A549 (cell line): Measurements from ENCODE around the gene PAPLN. TPM values are rescaled to one million over a fixed set of nuclear protein-coding genes. Genes with fewer than 3 reads are reported as not detected.

Experiments used
- ATAC-seq, 2 experiments: fragments of 200-7000 bp in 1 of 2; fragments of >200 bp in 1 of 2; cut with Nextera tagmentation in 1 of 2; cut with Tn5 transposase in 1 of 2; 3 replicates each; pipeline versions ENCODE4 v1.8.0 to v1.9.1; 2018 to 2020; ENCODE audit warnings: mild to moderate bottlenecking in 1 of 2, moderate library complexity in 1 of 2
- CTCF ChIA-PET: fragments of 300-600 bp; sonication (Branson Sonifier 250); formaldehyde crosslinking; extraction: SDS; loops from one replicate; lab custom pipeline; 2021; ENCODE audit warnings: antibody characterized with exemption, inconsistent platforms; lab: Yijun Ruan, JAX
- POLR2A ChIA-PET: fragments of 350-600 bp; formaldehyde crosslinking; extraction: SDS; loops from one replicate; lab custom pipeline; 2021; ENCODE audit warnings: antibody characterized with exemption, inconsistent platforms; lab: Yijun Ruan, JAX
- DNase-seq, 2 experiments: peaks; one replicate each; pipeline versions ENCODE4 v3.0.0 to v3.0.0-alpha.2; 2011 to 2016; ENCODE audit warnings: low read depth in 1 of 2, low spot score in 1 of 2
- FAIRE-seq: peaks from 2 replicates; lab custom pipeline; 2011; peaks lifted over from hg19 to GRCh38; lab: Jason Lieb, UNC
- H3K27ac ChIP-seq, 2 experiments: fragments of >200 bp; sonication (Bioruptor Twin); formaldehyde crosslinking; 3 replicates each; pipeline ENCODE4 v1.5.1; 2016 to 2017
- H3K4me1 ChIP-seq: fragments of >200 bp; sonication (Bioruptor Twin); formaldehyde crosslinking; 3 replicates; pipeline ENCODE4 v1.6.1; 2016
- H3K4me2 ChIP-seq: fragments of >200 bp; sonication (Bioruptor Twin); formaldehyde crosslinking; 3 replicates; pipeline ENCODE4 v1.6.1; 2016
- H3K4me3 ChIP-seq: fragments of >200 bp; sonication (Bioruptor Twin); formaldehyde crosslinking; 3 replicates; pipeline ENCODE4 v1.5.1; 2016
- H3K9me3 ChIP-seq: fragments of >200 bp; sonication (Bioruptor Twin); formaldehyde crosslinking; 3 replicates; pipeline ENCODE4 v1.6.1; 2016
- BHLHE40 ChIP-seq: IDR thresholded peaks from 2 replicates; pipeline ENCODE4 v1.6.1; 2012; ENCODE audit warnings: low read depth, low read length, inconsistent platforms
- CBX2 ChIP-seq: fragments of 200-600 bp; sonication (generic); IDR thresholded peaks from 2 replicates; pipeline ENCODE4 v1.6.1; 2016; ENCODE audit warnings: low read depth, mild to moderate bottlenecking, borderline replicate concordance
- EP300 ChIP-seq, 2 experiments: fragments of >200 bp; sonication (Bioruptor Twin); formaldehyde crosslinking; IDR thresholded peaks; 2 replicates in 1 of 2; 3 replicates in 1 of 2; pipeline ENCODE4 v1.6.1; 2016 to 2017
- ESRRA ChIP-seq: fragments of 150-350 bp; IDR thresholded peaks from 2 replicates; pipeline ENCODE4 v1.6.1; 2014; ENCODE audit warnings: mild to moderate bottlenecking, low read length, borderline replicate concordance
- FOSB ChIP-seq: fragments of 250-450 bp; sonication (Bioruptor Pico); IDR thresholded peaks from 2 replicates; pipeline ENCODE4 v1.5.0; 2020; ENCODE audit warnings: mild to moderate bottlenecking, moderate library complexity
- FOSL2 ChIP-seq, 2 experiments: fragments of 450-650 bp in 1 of 2; fragments of >200 bp in 1 of 2; sonication (Bioruptor Twin) in 1 of 2; formaldehyde crosslinking; IDR thresholded peaks; 2 replicates each; pipeline versions ENCODE4 v1.5.0 to v1.6.1; 2016 to 2020; ENCODE audit warnings: mild to moderate bottlenecking in 1 of 2, moderate library complexity in 1 of 2
- FOXS1 ChIP-seq: fragments of 250-450 bp; sonication (Bioruptor Pico); IDR thresholded peaks from 2 replicates; pipeline ENCODE4 v1.5.0; 2020; ENCODE audit warnings: mild to moderate bottlenecking, moderate library complexity
- GATA3 ChIP-seq: IDR thresholded peaks from 2 replicates; pipeline ENCODE4 v1.6.1; 2012; ENCODE audit warnings: borderline replicate concordance
- HDAC2 ChIP-seq: fragments of 200-600 bp; sonication (generic); IDR thresholded peaks from 2 replicates; pipeline ENCODE4 v1.6.1; 2016
- HOXA7 ChIP-seq: fragments of 250-450 bp; sonication (Bioruptor Pico); IDR thresholded peaks from 2 replicates; pipeline ENCODE4 v1.5.0; 2020; ENCODE audit warnings: mild to moderate bottlenecking, moderate library complexity
- JUN ChIP-seq, 2 experiments: fragments of >200 bp; sonication (Bioruptor Twin); formaldehyde crosslinking; IDR thresholded peaks; 2 replicates in 1 of 2; 3 replicates in 1 of 2; pipeline ENCODE4 v1.6.1; 2016 to 2017
- MAFK ChIP-seq: fragments of 450-650 bp; IDR thresholded peaks from 2 replicates; pipeline ENCODE4 v1.6.1; 2014; ENCODE audit not compliant: partially characterized antibody
- MAZ ChIP-seq: fragments of 150-350 bp; IDR thresholded peaks from 2 replicates; pipeline ENCODE4 v1.6.1; 2014; ENCODE audit warnings: antibody characterized with exemption, low read depth, low read length, borderline replicate concordance
- NFE2L2 ChIP-seq: fragments of 150-350 bp; conservative IDR thresholded peaks from 2 replicates; pipeline ENCODE4 v1.6.1; 2014; ENCODE audit warnings: low read length
- NPAS2 ChIP-seq: fragments of 250-450 bp; sonication (Bioruptor Pico); IDR thresholded peaks from 2 replicates; pipeline ENCODE4 v1.8.0; 2022; ENCODE audit warnings: mild to moderate bottlenecking, moderate library complexity, borderline replicate concordance
- POLR2AphosphoS2 ChIP-seq: conservative IDR thresholded peaks from 2 replicates; pipeline ENCODE4 v1.6.1; 2012; ENCODE audit warnings: low read length, improper control_type of control experiment, inconsistent platforms
- RARB ChIP-seq: fragments of 250-450 bp; sonication (Bioruptor Pico); IDR thresholded peaks from 2 replicates; pipeline ENCODE4 v1.8.0; 2021; ENCODE audit warnings: mild to moderate bottlenecking, moderate library complexity
- RCOR1 ChIP-seq: fragments of 150-350 bp; IDR thresholded peaks from 2 replicates; pipeline ENCODE4 v1.6.1; 2014; ENCODE audit warnings: antibody characterized with exemption, low read length, low read depth
- SMC3 ChIP-seq: fragments of >200 bp; sonication (Bioruptor Twin); formaldehyde crosslinking; IDR thresholded peaks from 3 replicates; pipeline ENCODE4 v1.6.1; 2018; ENCODE audit warnings: inconsistent platforms
- SREBF2 ChIP-seq: fragments of 450-650 bp; IDR thresholded peaks from 2 replicates; pipeline ENCODE4 v1.6.1; 2014; ENCODE audit warnings: mild to moderate bottlenecking, moderate library complexity
- ZC3H11A ChIP-seq: fragments of 450-650 bp; IDR thresholded peaks from 2 replicates; pipeline ENCODE4 v1.6.1; 2014; ENCODE audit warnings: antibody characterized with exemption, mild to moderate bottlenecking
- ZNF302 ChIP-seq: fragments of 250-450 bp; sonication (Bioruptor Pico); IDR thresholded peaks from 2 replicates; pipeline ENCODE4 v1.9.0; 2021; ENCODE audit warnings: inconsistent platforms, mild to moderate bottlenecking, moderate library complexity
- WGBS: methylation state at CpG from one replicate; pipeline ENCODE4 v1.1.6; 2017; ENCODE audit errors: missing lambda C conversion rate; 5-methylcytosine and 5-hydroxymethylcytosine counted together
- polyA plus RNA-seq, 4 experiments: library from polyadenylated mRNA; depleted of rRNA in 3 of 4; stranded (reverse); fragments of >200 nt; fragmentation: RNase III in 1 of 4; extraction: RNeasy Plus Mini Kit Qiagen cat#74134 plus additional on column Dnase treatment in 1 of 4; gene quantifications; 2 replicates in 3 of 4; 3 replicates in 1 of 4; pipeline ENCODE4 v1.2.3, GENCODE V29; 2011 to 2017
- TF ChIP-seq, protein P1 (sequence below): IDR thresholded peaks from 2 replicates; pipeline ENCODE4 v1.6.1; 2012
- TF ChIP-seq, protein P2 (sequence below): fragments of 250-450 bp; sonication (Bioruptor Pico); IDR thresholded peaks from 2 replicates; pipeline ENCODE4 v1.5.0; 2020; ENCODE audit warnings: low read depth, mild to moderate bottlenecking, moderate library complexity

The PAPLN gene
- polyA plus RNA-seq, 2 of the 4 experiments (the other 2 are of a cell fraction), result 4.3 to 5.0 TPM

DNA sequence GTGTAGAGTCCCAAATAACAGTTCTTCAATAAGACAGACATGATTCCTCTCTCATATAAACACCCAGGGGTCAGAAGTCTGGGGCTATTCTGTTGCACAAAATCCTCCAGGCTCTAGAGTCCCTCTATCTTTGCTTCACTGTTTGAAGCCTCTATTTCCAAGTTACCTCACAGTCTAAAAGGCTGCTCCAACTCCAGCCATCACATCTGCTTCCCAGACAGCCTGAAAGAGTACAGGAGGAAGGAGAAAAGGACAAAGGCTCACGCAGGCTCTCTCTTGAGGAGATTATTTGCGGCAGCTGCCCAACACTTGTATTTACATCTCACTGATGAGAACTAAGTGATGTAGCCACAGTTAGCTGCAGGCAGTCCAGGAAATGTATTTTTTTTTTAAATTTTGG, 6.4 kb downstream of the PAPLN start:
- Histone ChIP-seq H3K4me1 (peaks cover 4% of the 10 kb centered on the region), H3K9me3 (no peaks in the 10 kb centered on the region), H3K4me3 (no peak overlapping the region), H3K4me2 (no peak overlapping the region), H3K27ac (no peak overlapping the region)
- ChIA-PET POLR2A (no interaction called here), CTCF (interaction anchor here (5.3 kb wide), 1 partner anchor 12 kb away, joined by 26 read pairs; no protein-coding TSS in a partner anchor)
- DNase-seq (no peak), FAIRE-seq (no peak), ATAC-seq (no peak)
- WGBS, result 88% methylated on average over 2 of the region's 2 CpGs
- no peak for TF ChIP-seq NPAS2 (CRISPR knock-in tag)
- no peak for TF ChIP-seq MAZ
- TF ChIP-seq RCOR1, result no peak
- no peak for TF ChIP-seq FOSL2 (IDR thresholded peaks at IDR 0.05)
- no peak for TF ChIP-seq FOSL2 (CRISPR knock-in tag; IDR thresholded peaks at IDR 0.05)
- TF ChIP-seq, protein P1, sequence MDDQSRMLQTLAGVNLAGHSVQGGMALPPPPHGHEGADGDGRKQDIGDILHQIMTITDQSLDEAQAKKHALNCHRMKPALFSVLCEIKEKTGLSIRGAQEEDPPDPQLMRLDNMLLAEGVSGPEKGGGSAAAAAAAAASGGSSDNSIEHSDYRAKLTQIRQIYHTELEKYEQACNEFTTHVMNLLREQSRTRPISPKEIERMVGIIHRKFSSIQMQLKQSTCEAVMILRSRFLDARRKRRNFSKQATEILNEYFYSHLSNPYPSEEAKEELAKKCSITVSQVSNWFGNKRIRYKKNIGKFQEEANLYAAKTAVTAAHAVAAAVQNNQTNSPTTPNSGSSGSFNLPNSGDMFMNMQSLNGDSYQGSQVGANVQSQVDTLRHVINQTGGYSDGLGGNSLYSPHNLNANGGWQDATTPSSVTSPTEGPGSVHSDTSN, result no peak
- TF ChIP-seq ESRRA, result no peak
- no peak for TF ChIP-seq CBX2
- TF ChIP-seq FOXS1 (CRISPR knock-in tag), result no peak
- no peak for TF ChIP-seq NFE2L2

DNA sequence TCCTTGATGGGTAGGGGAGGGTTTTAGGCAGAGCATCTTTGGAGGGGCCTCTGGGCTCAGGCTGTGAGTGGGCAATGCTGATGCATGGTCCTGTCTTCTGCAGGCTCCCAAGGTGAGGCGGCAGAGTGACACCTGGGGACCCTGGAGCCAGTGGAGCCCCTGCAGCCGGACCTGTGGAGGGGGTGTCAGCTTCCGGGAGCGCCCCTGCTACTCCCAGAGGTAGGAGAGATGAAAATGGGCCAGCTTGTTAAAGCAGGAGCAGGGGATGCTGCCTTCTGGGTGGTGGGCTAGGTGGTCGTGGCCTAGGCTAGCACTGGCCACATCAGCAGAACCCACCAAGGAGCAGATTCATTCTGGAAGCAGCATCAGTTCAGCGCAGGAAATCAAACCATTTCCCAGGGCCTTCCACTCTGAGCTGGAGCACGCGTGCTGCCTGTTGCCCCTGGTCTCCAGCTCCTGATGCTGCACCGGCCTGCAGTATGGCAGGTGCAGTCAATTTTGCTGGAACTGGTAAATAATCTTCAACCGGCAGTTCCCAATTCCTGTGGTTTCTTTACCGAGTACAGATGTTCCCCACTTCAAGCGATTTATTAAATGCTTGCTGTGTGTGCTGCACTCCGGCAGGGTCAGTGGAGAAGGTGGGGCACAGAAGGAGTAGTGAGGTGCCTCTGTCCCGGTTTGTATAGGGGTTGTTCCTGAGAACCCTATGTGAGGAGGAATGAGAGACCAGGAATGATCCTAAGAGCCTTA, 7.4 kb downstream of the PAPLN start:
- ChIA-PET CTCF (interaction anchor here (0.6 to 5.3 kb wide), 3 partner anchors 13 to 227 kb away, joined by 3 to 26 read pairs (median 6); no protein-coding TSS in a partner anchor), POLR2A (no interaction called here)
- FAIRE-seq (no peak), DNase-seq (no peak), ATAC-seq (no peak)
- Histone ChIP-seq H3K4me2 (no peak overlapping the region), H3K27ac (no peak overlapping the region), H3K4me3 (no peak overlapping the region), H3K9me3 (no peaks in the 10 kb centered on the region), H3K4me1 (no peaks in the 10 kb centered on the region)
- WGBS, result 90% methylated on average over 14 of the region's 14 CpGs
- TF ChIP-seq ZNF302 (CRISPR knock-in tag) (no peak), CBX2 (no peak), EP300 (IDR thresholded peaks at IDR 0.05) (no peak), ZC3H11A (no peak), SMC3 (no peak), SREBF2 (no peak), GATA3 (no peak), POLR2AphosphoS2 (no peak), RARB (no peak), HDAC2 (no peak), MAFK (no peak), HOXA7 (CRISPR knock-in tag) (no peak), JUN (IDR thresholded peaks at IDR 0.05) (no peak), BHLHE40 (no peak), FOSB (CRISPR knock-in tag) (no peak)
- TF ChIP-seq, protein P2, sequence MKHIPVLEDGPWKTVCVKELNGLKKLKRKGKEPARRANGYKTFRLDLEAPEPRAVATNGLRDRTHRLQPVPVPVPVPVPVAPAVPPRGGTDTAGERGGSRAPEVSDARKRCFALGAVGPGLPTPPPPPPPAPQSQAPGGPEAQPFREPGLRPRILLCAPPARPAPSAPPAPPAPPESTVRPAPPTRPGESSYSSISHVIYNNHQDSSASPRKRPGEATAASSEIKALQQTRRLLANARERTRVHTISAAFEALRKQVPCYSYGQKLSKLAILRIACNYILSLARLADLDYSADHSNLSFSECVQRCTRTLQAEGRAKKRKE (CRISPR knock-in tag), result no peak
